ENCODE results near the gene TSHZ2. TPM values are rescaled to one million over a fixed set of nuclear protein-coding genes. Genes with fewer than 3 reads are reported as not detected.

Gene TSHZ2
- total RNA-seq, 1 experiment from 2014 or later: 0.07 TPM

DNA sequence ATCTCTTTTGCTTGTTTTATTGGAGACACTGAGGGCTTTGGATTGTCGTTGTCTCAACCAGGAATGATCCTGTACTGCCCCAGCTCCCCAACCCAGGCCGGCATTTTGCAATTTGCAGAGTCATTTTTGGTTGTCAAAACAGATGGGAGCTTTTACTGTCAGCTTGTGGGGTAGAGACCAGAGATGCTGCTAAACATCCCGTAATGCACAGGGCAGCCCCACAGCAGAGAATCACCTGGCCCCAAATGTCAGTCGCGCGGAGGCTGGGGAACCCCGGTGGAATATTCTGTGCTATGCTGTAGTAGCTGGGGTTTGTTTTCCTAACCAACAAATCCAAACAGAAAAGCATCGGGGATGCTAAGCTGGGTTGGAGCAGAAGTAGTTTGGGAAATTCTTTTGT, 99.7 kb downstream of the TSHZ2 start:
- no peaks in the 10 kb centered on the region for H3K4me1 ChIP-seq (ENCODE audit: control insufficient read depth in 1 of 2, insufficient read depth in 2 of 2, low read length in 2 of 2)

More for the DNA sequence above, 99.7 kb downstream of the TSHZ2 start:
- no peaks in the 10 kb centered on the region for H3K9me3 ChIP-seq (ENCODE audit: control insufficient read depth in 1 of 2, insufficient read depth in 1 of 2, low read depth in 1 of 2, low read length in 2 of 2)
- BruUV-seq (replicated peaks): no TSS peak
- TF ChIP-seq TCF7L2 (IDR thresholded peaks at IDR 0.05; ENCODE audit: borderline replicate concordance, extremely low read depth, insufficient read depth, insufficient read length): no peak
- TF ChIP-seq, protein P1, sequence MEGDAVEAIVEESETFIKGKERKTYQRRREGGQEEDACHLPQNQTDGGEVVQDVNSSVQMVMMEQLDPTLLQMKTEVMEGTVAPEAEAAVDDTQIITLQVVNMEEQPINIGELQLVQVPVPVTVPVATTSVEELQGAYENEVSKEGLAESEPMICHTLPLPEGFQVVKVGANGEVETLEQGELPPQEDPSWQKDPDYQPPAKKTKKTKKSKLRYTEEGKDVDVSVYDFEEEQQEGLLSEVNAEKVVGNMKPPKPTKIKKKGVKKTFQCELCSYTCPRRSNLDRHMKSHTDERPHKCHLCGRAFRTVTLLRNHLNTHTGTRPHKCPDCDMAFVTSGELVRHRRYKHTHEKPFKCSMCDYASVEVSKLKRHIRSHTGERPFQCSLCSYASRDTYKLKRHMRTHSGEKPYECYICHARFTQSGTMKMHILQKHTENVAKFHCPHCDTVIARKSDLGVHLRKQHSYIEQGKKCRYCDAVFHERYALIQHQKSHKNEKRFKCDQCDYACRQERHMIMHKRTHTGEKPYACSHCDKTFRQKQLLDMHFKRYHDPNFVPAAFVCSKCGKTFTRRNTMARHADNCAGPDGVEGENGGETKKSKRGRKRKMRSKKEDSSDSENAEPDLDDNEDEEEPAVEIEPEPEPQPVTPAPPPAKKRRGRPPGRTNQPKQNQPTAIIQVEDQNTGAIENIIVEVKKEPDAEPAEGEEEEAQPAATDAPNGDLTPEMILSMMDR (IDR thresholded peaks at IDR 0.05 in 2 of 3, conservative IDR thresholded peaks at IDR 0.05 in 1 of 3; ENCODE audit: borderline replicate concordance in 1 of 3, insufficient read depth in 1 of 3, low read depth in 2 of 3, low read length in 2 of 3): no peak
- TF ChIP-seq FOSL1 (IDR thresholded peaks at IDR 0.05; ENCODE audit: low read depth): no peak
- no peak for TF ChIP-seq ZFX (IDR thresholded peaks at IDR 0.05)
- no peak for TF ChIP-seq SIN3A (IDR thresholded peaks at IDR 0.05; ENCODE audit: low read depth)
- TF ChIP-seq, protein P2, sequence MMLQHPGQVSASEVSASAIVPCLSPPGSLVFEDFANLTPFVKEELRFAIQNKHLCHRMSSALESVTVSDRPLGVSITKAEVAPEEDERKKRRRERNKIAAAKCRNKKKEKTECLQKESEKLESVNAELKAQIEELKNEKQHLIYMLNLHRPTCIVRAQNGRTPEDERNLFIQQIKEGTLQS (IDR thresholded peaks at IDR 0.05): no peak
- TF ChIP-seq, protein P3, sequence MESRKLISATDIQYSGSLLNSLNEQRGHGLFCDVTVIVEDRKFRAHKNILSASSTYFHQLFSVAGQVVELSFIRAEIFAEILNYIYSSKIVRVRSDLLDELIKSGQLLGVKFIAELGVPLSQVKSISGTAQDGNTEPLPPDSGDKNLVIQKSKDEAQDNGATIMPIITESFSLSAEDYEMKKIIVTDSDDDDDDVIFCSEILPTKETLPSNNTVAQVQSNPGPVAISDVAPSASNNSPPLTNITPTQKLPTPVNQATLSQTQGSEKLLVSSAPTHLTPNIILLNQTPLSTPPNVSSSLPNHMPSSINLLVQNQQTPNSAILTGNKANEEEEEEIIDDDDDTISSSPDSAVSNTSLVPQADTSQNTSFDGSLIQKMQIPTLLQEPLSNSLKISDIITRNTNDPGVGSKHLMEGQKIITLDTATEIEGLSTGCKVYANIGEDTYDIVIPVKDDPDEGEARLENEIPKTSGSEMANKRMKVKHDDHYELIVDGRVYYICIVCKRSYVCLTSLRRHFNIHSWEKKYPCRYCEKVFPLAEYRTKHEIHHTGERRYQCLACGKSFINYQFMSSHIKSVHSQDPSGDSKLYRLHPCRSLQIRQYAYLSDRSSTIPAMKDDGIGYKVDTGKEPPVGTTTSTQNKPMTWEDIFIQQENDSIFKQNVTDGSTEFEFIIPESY (IDR thresholded peaks at IDR 0.05; ENCODE audit: extremely low read depth, insufficient replicate concordance, low read length): no peak
- no peak for TF ChIP-seq YY1 (IDR thresholded peaks at IDR 0.05; ENCODE audit: extremely low read depth, insufficient replicate concordance, low read depth, low read length)
- TF ChIP-seq POLR2AphosphoS5 (IDR thresholded peaks at IDR 0.05; ENCODE audit: low read depth, low read length): no peak
- no peak for TF ChIP-seq JUND (IDR thresholded peaks at IDR 0.05)
- no peak for TF ChIP-seq SP1 (IDR thresholded peaks at IDR 0.05; ENCODE audit: low read depth)
- intact Hi-C loops (cut with micrococcal nuclease): no loop called here
- H3K36me3 ChIP-seq (ENCODE audit: control insufficient read depth in 1 of 2, insufficient read depth in 2 of 2, low read length in 2 of 2): no peaks in the 10 kb centered on the region
- H3K27me3 ChIP-seq (ENCODE audit: insufficient read depth, low read length): peaks cover 12% of the 10 kb centered on the region; the same call in 1 of the 2 replicates
- RAD21 ChIA-PET (ENCODE audit: low non-redundant PET in 1 of 2, low total read pairs in 2 of 2, uncharacterized antibody in 2 of 2, unreplicated experiment in 2 of 2): no interaction called here
- H3K27ac ChIP-seq (ENCODE audit: low read depth, low read length): no peak overlapping the region
- POLR2A ChIA-PET: no interaction called here
- no peak overlapping the region for H3K4me3 ChIP-seq (replicated peaks in 1 of 2; ENCODE audit: low read depth in 1 of 2, low read length in 2 of 2)
- H3K9ac ChIP-seq (ENCODE audit: low read length): no peak overlapping the region
- no peak for ATAC-seq
- no peak for DNase-seq (ENCODE audit: low read depth, low spot score)
- CTCF ChIA-PET: no interaction called here
- no peak overlapping the region for H3K4me2 ChIP-seq (ENCODE audit: low read length)
- H3K9me2 ChIP-seq (ENCODE audit: insufficient read depth): no peaks in the 10 kb centered on the region
- H4K20me1 ChIP-seq (ENCODE audit: insufficient read depth): no peaks in the 10 kb centered on the region
- no peak overlapping the region for H2AFZ ChIP-seq (ENCODE audit: low read depth, low read length, poor library complexity, severe bottlenecking)
- H3K79me2 ChIP-seq (ENCODE audit: insufficient read depth, low read length): no peaks in the 10 kb centered on the region

Measured in HCT116 (cell line).